ENCODE data around the gene GARIN1A.

DNA sequence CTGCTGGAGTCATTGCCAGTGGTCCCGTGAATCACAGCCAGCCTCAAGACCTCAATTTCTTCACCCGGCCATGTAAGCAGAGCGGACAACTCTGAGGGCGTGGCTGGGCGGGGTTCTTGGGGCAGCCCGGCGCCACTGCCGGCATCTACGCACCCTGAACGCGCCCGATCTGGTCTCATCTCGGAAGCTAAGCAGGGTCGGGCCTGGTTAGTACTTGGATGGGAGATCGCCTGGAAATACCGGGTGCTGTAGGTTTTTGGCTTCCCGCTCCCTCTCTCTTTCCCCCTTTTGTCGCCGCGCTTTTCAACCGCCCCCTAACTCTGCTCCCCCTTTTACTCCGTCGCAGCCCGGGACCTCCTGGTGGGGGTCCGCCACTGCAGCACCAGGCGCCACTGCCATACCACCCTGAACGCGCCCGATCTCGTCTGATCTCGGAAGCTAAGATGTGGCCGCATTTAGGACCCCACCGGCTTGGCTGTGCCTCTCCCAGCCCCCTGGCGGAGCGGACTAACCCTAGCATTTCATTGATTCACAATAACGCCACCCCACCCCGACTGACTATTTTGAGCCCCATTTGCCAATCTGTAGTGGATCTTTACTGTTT, 25.3 kb downstream of the GARIN1A start:
- TF ChIP-seq POLR2A (IDR thresholded peaks at IDR 0.05) (no peak), CTCF (IDR thresholded peaks at IDR 0.05) (no peak), POLR2AphosphoS5 (IDR thresholded peaks at IDR 0.05; ENCODE audit: insufficient read depth in 1 of 2, low read depth in 1 of 2) (no peak)

Data from vagina (tissue), 2 donors.